GM12878 (cell line): Measurements from ENCODE around the gene ACTR2. TPM values are rescaled to one million over a fixed set of nuclear protein-coding genes. Genes with fewer than 3 reads are reported as not detected.
A peak's percentile ranks its signal among the peaks of the same experiment; 100 is the strongest.

Experiments used
- ATF3 ChIP-seq: IDR thresholded peaks from 2 replicates; pipeline ENCODE4 v1.6.1; 2011; ENCODE audit warnings: low read depth, mild to moderate bottlenecking, low read length, moderate library complexity, borderline replicate concordance; ENCODE audit errors: extremely low read depth
- BCL11A ChIP-seq: IDR thresholded peaks from 2 replicates; pipeline ENCODE4 v1.6.1; 2011; ENCODE audit warnings: low read depth, low read length
- MEF2B ChIP-seq: fragments of 450-650 bp; IDR thresholded peaks from 2 replicates; pipeline ENCODE4 v1.6.1; 2018; ENCODE audit warnings: mild to moderate bottlenecking, moderate library complexity; ENCODE audit not compliant: partially characterized antibody, poor library complexity, severe bottlenecking
- MYC ChIP-seq: IDR thresholded peaks from 2 replicates; pipeline ENCODE4 v1.6.1; 2011; ENCODE audit warnings: mild to moderate bottlenecking, low read length, moderate library complexity, inconsistent platforms; ENCODE audit not compliant: insufficient read depth, insufficient replicate concordance, insufficient read length, severe bottlenecking
- PKNOX1 ChIP-seq: fragments of 450-650 bp; IDR thresholded peaks from 2 replicates; pipeline ENCODE4 v1.6.1; 2016; ENCODE audit warnings: mild to moderate bottlenecking
- POLR2AphosphoS2 ChIP-seq: IDR thresholded peaks from 2 replicates; pipeline ENCODE4 v1.6.1; 2011; ENCODE audit warnings: low read depth, mild to moderate bottlenecking, low read length, improper control_type of control experiment, moderate library complexity
- POU2F2 ChIP-seq: IDR thresholded peaks from 3 replicates; pipeline ENCODE4 v1.6.1; 2011; ENCODE audit warnings: low read depth, mild to moderate bottlenecking, low read length, borderline replicate concordance
- RFX5 ChIP-seq: IDR thresholded peaks from 2 replicates; pipeline ENCODE4 v1.6.1; 2011; ENCODE audit warnings: low read depth, low read length, improper control_type of control experiment
- SMAD5 ChIP-seq: IDR thresholded peaks from 2 replicates; pipeline ENCODE4 v1.6.1; 2016; ENCODE audit warnings: antibody characterized with exemption, low read depth
- SMARCA5 ChIP-seq: fragments of 450-650 bp; IDR thresholded peaks from 2 replicates; pipeline ENCODE4 v1.6.1; 2017; ENCODE audit warnings: mild to moderate bottlenecking
- SREBF2 ChIP-seq: IDR thresholded peaks from 2 replicates; pipeline ENCODE4 v1.6.1; 2012; ENCODE audit warnings: mild to moderate bottlenecking, low read length
- SUPT20H ChIP-seq: IDR thresholded peaks from 2 replicates; pipeline ENCODE4 v1.6.1; 2011; ENCODE audit warnings: low read depth, mild to moderate bottlenecking, low read length, moderate library complexity, borderline replicate concordance; ENCODE audit not compliant: control insufficient read depth
- TBL1XR1 ChIP-seq: IDR thresholded peaks from 2 replicates; pipeline ENCODE4 v1.6.1; 2012; ENCODE audit warnings: low read depth, low read length, improper control_type of control experiment
- WRNIP1 ChIP-seq: IDR thresholded peaks from 2 replicates; pipeline ENCODE4 v1.6.1; 2011; ENCODE audit warnings: low read depth, low read length, improper control_type of control experiment, borderline replicate concordance
- ZBTB33 ChIP-seq: fragments of 450-650 bp; IDR thresholded peaks from 2 replicates; pipeline ENCODE4 v1.6.1; 2017; ENCODE audit warnings: mild to moderate bottlenecking
- ZBTB4 ChIP-seq: fragments of 450-650 bp; formaldehyde crosslinking; IDR thresholded peaks from 2 replicates; pipeline ENCODE4 v1.4.0; 2022; ENCODE audit warnings: mild to moderate bottlenecking, moderate library complexity
- ZNF207 ChIP-seq: fragments of 450-650 bp; IDR thresholded peaks from 2 replicates; pipeline ENCODE4 v1.6.1; 2014; ENCODE audit warnings: antibody characterized with exemption, mild to moderate bottlenecking, borderline replicate concordance
- ZNF217 ChIP-seq: fragments of 450-650 bp; IDR thresholded peaks from 2 replicates; pipeline ENCODE4 v1.6.1; 2017; ENCODE audit warnings: antibody characterized with exemption, mild to moderate bottlenecking
- ZNF687 ChIP-seq: fragments of 450-650 bp; IDR thresholded peaks from 2 replicates; pipeline ENCODE4 v1.6.1; 2017; ENCODE audit warnings: mild to moderate bottlenecking, moderate library complexity
- polyA plus RNA-seq, 11 experiments: library from polyadenylated mRNA; depleted of rRNA in 4 of 11; unstranded in 6 of 11; stranded (reverse) in 5 of 11; fragments of >200 nt; fragmentation: Nextera tagmentation in 4 of 11; fragmentation: Illumina TruSeq in 1 of 11; extraction: Ambion mirVana in 4 of 11; extraction: Trizol in 1 of 11; gene quantifications; 1 replicate in 1 of 11; 2 replicates in 10 of 11; pipeline versions ENCODE4 v1.2.1 to v1.2.3, GENCODE V29; 2011 to 2016; ENCODE audit warnings: inconsistent platforms in 2 of 11, missing spikeins in 2 of 11, low read depth in 1 of 11
- total RNA-seq, 4 experiments: library from RNA; depleted of rRNA in 3 of 4; stranded (reverse); fragments of >200 nt in 3 of 4; fragmentation: Illumina TruSeq in 1 of 4; extraction: Trizol in 1 of 4; gene quantifications; 2 replicates each; pipeline versions ENCODE4 v1.2.1 to v1.2.3, GENCODE V29; 2013 to 2021

Gene ACTR2
- total and polyA plus RNA-seq, 10 of the 15 experiments (the other 5 are each of a cell fraction or from before 2014, with no cell fraction given) = 94.2 to 401 (median 195) TPM

GRCh38 chr2:65231892-65232477 lies 4.4 kb downstream of the ACTR2 start (continued):
- TF ChIP-seq ZNF207 (no peak), ZNF687 (peak; percentile 75; the same call in 1 of the 2 replicates), ZBTB4 (CRISPR knock-in tag) (no peak), WRNIP1 (0 out of 2 replicates have a peak, but pooled peaks have one; percentile 60), ZNF217 (no peak), PKNOX1 (no peak), SREBF2 (no peak), POU2F2 (0 out of 3 replicates have a peak, but pooled peaks have one; percentile 12), BCL11A (no peak), TBL1XR1 (no peak), SMAD5 (no peak), SMARCA5 (no peak), MYC (no peak), ATF3 (no peak), SUPT20H (no peak), RFX5 (peak; percentile 92), POLR2AphosphoS2 (no peak), ZBTB33 (no peak), MEF2B (peak; percentile 25)
